ENCODE data around the gene GRIK2. TPM values are rescaled to one million over a fixed set of nuclear protein-coding genes. Genes with fewer than 3 reads are reported as not detected.

Gene GRIK2
- total RNA-seq, 1 donor from 2014 or later, result 2.8 TPM

DNA sequence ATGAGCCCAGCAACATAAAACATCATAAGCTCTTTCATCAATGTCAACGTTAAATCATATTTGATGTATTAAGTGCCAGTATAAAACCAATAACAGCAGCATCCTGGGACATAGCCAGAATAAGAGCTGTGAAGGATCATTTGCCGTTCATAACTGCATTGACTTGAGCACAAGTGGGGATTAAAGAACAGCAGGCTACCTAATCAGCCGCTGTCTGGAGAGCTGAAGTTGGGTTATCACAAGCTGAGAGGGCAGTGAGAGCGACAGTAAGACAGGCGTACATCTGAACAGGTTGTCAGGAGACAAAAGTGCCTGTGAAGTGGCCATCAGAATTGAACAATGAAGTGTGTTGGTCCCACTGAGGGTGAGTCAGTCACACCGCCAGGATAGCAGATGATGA lies 269.6 kb downstream of the GRIK2 start:
- no peak overlapping the region for H3K27ac Mint-ChIP-seq (ENCODE audit: unreplicated experiment)
- H3K36me3 Mint-ChIP-seq (ENCODE audit: low read depth, unreplicated experiment), result no peaks in the 10 kb centered on the region
- H3K4me1 Mint-ChIP-seq (ENCODE audit: unreplicated experiment), result peaks cover 5% of the 10 kb centered on the region
- no peak for TF ChIP-seq CTCF (IDR thresholded peaks at IDR 0.05; ENCODE audit: unreplicated experiment)
- H3K27me3 Mint-ChIP-seq (ENCODE audit: unreplicated experiment), result peaks cover 2% of the 10 kb centered on the region
- DNase-seq (ENCODE audit: low spot score), result no peak
- no peak overlapping the region for H3K4me3 Mint-ChIP-seq (ENCODE audit: unreplicated experiment)
- H3K9me3 Mint-ChIP-seq (ENCODE audit: unreplicated experiment), result peaks cover 4% of the 10 kb centered on the region

GRCh38 chr6:101666256-101666655 lies 272.7 kb downstream of the GRIK2 start:
- no peak for TF ChIP-seq CTCF (IDR thresholded peaks at IDR 0.05; ENCODE audit: unreplicated experiment)
- no peak overlapping the region for H3K4me3 Mint-ChIP-seq (ENCODE audit: unreplicated experiment)
- H3K27ac Mint-ChIP-seq (ENCODE audit: unreplicated experiment), result no peak overlapping the region
- H3K4me1 Mint-ChIP-seq (ENCODE audit: unreplicated experiment), result peaks cover 5% of the 10 kb centered on the region
- no peak for DNase-seq (ENCODE audit: low spot score)
- peaks cover 4% of the 10 kb centered on the region for H3K9me3 Mint-ChIP-seq (ENCODE audit: unreplicated experiment)
- H3K36me3 Mint-ChIP-seq (ENCODE audit: low read depth, unreplicated experiment), result no peaks in the 10 kb centered on the region
- no peaks in the 10 kb centered on the region for H3K27me3 Mint-ChIP-seq (ENCODE audit: unreplicated experiment)

DNA sequence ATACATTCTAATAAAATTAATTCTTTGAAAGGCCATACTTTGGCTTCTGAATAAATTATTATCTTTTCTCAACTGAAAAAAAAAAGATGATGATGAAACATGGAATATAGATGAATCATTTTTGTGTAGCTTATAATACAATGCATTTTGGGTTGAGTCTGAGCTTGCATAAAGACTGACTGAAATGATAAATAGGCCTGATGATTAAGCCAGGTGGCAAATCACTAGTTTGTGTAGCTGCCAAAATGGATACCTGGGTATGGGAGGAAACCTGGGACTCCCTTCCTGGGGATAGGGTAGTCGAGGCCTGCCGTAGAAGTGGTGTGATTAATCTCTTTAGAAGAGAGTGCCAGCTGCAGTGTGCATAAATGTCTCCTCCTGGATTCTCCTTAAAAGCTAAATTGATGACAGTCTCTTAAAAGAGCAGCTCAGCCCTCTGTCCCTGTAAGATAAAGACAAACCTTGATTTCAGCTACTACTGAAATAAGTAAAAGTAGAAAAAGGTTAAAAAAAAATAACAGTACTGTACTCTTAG lies 275.1 kb downstream of the GRIK2 start:
- peaks cover 5% of the 10 kb centered on the region for H3K4me1 Mint-ChIP-seq (ENCODE audit: unreplicated experiment)
- no peaks in the 10 kb centered on the region for H3K27me3 Mint-ChIP-seq (ENCODE audit: unreplicated experiment)
- H3K4me3 Mint-ChIP-seq (ENCODE audit: unreplicated experiment), result no peak overlapping the region
- no peak overlapping the region for H3K27ac Mint-ChIP-seq (ENCODE audit: unreplicated experiment)
- TF ChIP-seq CTCF (IDR thresholded peaks at IDR 0.05; ENCODE audit: unreplicated experiment), result no peak
- peaks cover 4% of the 10 kb centered on the region for H3K9me3 Mint-ChIP-seq (ENCODE audit: unreplicated experiment)
- no peak for DNase-seq (ENCODE audit: low spot score)
- H3K36me3 Mint-ChIP-seq (ENCODE audit: low read depth, unreplicated experiment), result no peaks in the 10 kb centered on the region

DNA sequence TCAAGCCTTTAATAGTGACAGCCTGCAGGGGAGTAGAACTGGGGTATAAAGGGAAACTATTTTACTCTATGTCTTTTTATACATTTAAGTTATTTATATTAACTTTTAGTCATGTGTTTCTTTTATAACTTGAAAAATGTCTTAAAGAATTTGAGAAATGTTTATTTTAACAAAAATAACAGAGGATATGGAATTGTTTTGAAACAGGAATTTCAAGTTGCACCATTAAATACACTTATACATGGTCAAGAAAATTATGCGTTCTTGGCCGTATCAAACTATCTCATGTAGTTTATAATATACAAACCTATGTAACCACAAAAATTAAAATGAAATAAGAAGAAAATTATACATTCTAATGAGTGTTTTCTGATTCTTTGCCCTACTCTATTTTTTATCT lies 282.7 kb downstream of the GRIK2 start:
- DNase-seq (ENCODE audit: low spot score), result no peak
- H3K9me3 Mint-ChIP-seq (ENCODE audit: unreplicated experiment), result no peaks in the 10 kb centered on the region
- no peaks in the 10 kb centered on the region for H3K27me3 Mint-ChIP-seq (ENCODE audit: unreplicated experiment)
- TF ChIP-seq CTCF (IDR thresholded peaks at IDR 0.05; ENCODE audit: unreplicated experiment), result no peak
- no peak overlapping the region for H3K27ac Mint-ChIP-seq (ENCODE audit: unreplicated experiment)
- H3K36me3 Mint-ChIP-seq (ENCODE audit: low read depth, unreplicated experiment), result no peaks in the 10 kb centered on the region
- H3K4me1 Mint-ChIP-seq (ENCODE audit: unreplicated experiment), result no peaks in the 10 kb centered on the region
- H3K4me3 Mint-ChIP-seq (ENCODE audit: unreplicated experiment), result no peak overlapping the region

DNA sequence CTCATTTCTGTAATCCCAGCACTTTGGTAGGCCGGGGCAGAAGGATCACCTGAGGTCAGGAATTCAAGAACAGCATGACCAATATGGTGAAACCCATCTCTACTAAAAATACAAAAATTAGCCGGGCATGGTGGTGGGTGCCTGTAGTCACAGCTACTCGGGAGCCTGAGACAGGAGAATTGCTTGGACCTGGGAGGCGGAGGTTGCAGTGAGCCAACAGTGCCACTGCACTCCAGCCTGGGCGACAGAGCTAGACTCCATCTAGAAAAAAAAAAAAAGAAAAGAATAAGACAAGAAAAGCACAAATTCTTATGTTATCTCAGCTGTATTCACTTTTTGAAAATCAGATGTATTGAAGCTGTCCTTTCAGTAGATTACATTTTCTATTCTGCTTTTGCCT lies 289.4 kb downstream of the GRIK2 start:
- Mint-ChIP-seq H3K27ac (ENCODE audit: unreplicated experiment) (no peak overlapping the region), H3K9me3 (ENCODE audit: unreplicated experiment) (no peaks in the 10 kb centered on the region), H3K4me1 (ENCODE audit: unreplicated experiment) (no peaks in the 10 kb centered on the region), H3K4me3 (ENCODE audit: unreplicated experiment) (no peak overlapping the region), H3K27me3 (ENCODE audit: unreplicated experiment) (no peaks in the 10 kb centered on the region), H3K36me3 (ENCODE audit: low read depth, unreplicated experiment) (no peaks in the 10 kb centered on the region)
- no peak for DNase-seq (ENCODE audit: low spot score)
- no peak for TF ChIP-seq CTCF (IDR thresholded peaks at IDR 0.05; ENCODE audit: unreplicated experiment)

Data from endothelial cell (in vitro differentiated cells).